HG02840 (cell line): Measurements from ENCODE around the gene NUP210L.
A peak's percentile ranks its signal among the peaks of the same experiment; 100 is the strongest.

Experiments used
- ATAC-seq: cut with Tn5 transposase; IDR thresholded peaks from one replicate; pipeline ENCODE4 v1.9.1; 2021; ENCODE audit warnings: mild to moderate bottlenecking, moderate library complexity, moderate number of reproducible peaks; ENCODE audit not compliant: unreplicated experiment, low FRiP score

Gene NUP210L

GRCh38 chr1:153970346-153970745 lies 184.5 kb downstream of the NUP210L start:
- no peak for ATAC-seq

GRCh38 chr1:153968972-153969371 lies 185.9 kb downstream of the NUP210L start:
- no peak for ATAC-seq

- no peak for ATAC-seq
These were observed 186.5 kb downstream of the NUP210L start for GRCh38 chr1:153968408-153968807.

GRCh38 chr1:153968000-153968363 lies 186.9 kb downstream of the NUP210L start:
- ATAC-seq: no peak

- peak; percentile 73 for ATAC-seq
These were observed 187.5 kb downstream of the NUP210L start, which contains the start of gene CREB3L4 for GRCh38 chr1:153967107-153967999. TSS of gene CREB3L4 (plus strand) at chr1:153967902. CDS start at chr1:153968526, 624 bp downstream.

GRCh38 chr1:153963850-153964331 lies 191.0 kb downstream of the NUP210L start:
- ATAC-seq: no peak

GRCh38 chr1:153963030-153963849 lies 191.6 kb downstream of the NUP210L start, which contains the start of gene SLC39A1:
TSS of gene SLC39A1 (minus strand) at chr1:153963537. CDS start at chr1:153962715, 822 bp downstream.
- peak; percentile 43 for ATAC-seq

GRCh38 chr1:153962088-153963029 lies 192.5 kb downstream of the NUP210L start:
- ATAC-seq: no peak

GRCh38 chr1:153961421-153961820 lies 193.5 kb downstream of the NUP210L start:
- no peak for ATAC-seq

- ATAC-seq: no peak
These were observed 194.7 kb downstream of the NUP210L start for GRCh38 chr1:153960206-153960605.

- no peak for ATAC-seq
These were observed 195.4 kb downstream of the NUP210L start for GRCh38 chr1:153959454-153959853.

GRCh38 chr1:153958961-153959260 lies 196.0 kb downstream of the NUP210L start:
- ATAC-seq: no peak

- peak; percentile 59 for ATAC-seq
These were observed 196.5 kb downstream of the NUP210L start, which contains the start of gene CRTC2 for GRCh38 chr1:153958111-153958960. TSS of gene CRTC2 (minus strand) at chr1:153958612. CDS start at chr1:153958497, 115 bp downstream.

GRCh38 chr1:153957744-153958110 lies 197.1 kb downstream of the NUP210L start:
- ATAC-seq: peak; percentile 21

- no peak for ATAC-seq
These were observed 197.7 kb downstream of the NUP210L start for GRCh38 chr1:153956997-153957715.

GRCh38 chr1:153954826-153955225 lies 200.0 kb downstream of the NUP210L start:
- ATAC-seq: no peak

GRCh38 chr1:153953859-153954365 lies 201.0 kb downstream of the NUP210L start:
- ATAC-seq: no peak

- ATAC-seq: no peak
These were observed 203.1 kb downstream of the NUP210L start for GRCh38 chr1:153951801-153952200.
